Left forelimb (tissue), 1 donor: Measurements from ENCODE around the gene TSPAN18.

Experiments used
- DNase-seq: peaks from one replicate; pipeline ENCODE4 v3.0.0-alpha.2; 2018; ENCODE audit warnings: low spot score

Gene TSPAN18

GRCh38 chr11:44777209-44778194 lies 50.7 kb downstream of the TSPAN18 start:
- peak; percentile 48 for DNase-seq

GRCh38 chr11:44778195-44779100 lies 51.7 kb downstream of the TSPAN18 start:
- DNase-seq, result peak; percentile 47

GRCh38 chr11:44779736-44780520 lies 53.2 kb downstream of the TSPAN18 start:
- DNase-seq, result peak; percentile 37

- DNase-seq, result no peak
Observed at GRCh38 chr11:44780940-44781631, 54.3 kb downstream of the TSPAN18 start.

- DNase-seq, result no peak
Observed at GRCh38 chr11:44781655-44782054, 54.9 kb downstream of the TSPAN18 start.

GRCh38 chr11:44782478-44782877 lies 55.7 kb downstream of the TSPAN18 start:
- no peak for DNase-seq

GRCh38 chr11:44784436-44784760 lies 57.6 kb downstream of the TSPAN18 start:
- no peak for DNase-seq

- DNase-seq, result no peak
Observed at GRCh38 chr11:44784851-44785250, 58.1 kb downstream of the TSPAN18 start.

GRCh38 chr11:44785856-44786607 lies 59.3 kb downstream of the TSPAN18 start:
- DNase-seq, result no peak

GRCh38 chr11:44787070-44787469 lies 60.3 kb downstream of the TSPAN18 start:
- DNase-seq, result no peak

GRCh38 chr11:44787981-44788380 lies 61.2 kb downstream of the TSPAN18 start:
- DNase-seq, result no peak

GRCh38 chr11:44788536-44789261 lies 61.9 kb downstream of the TSPAN18 start:
- DNase-seq, result no peak

GRCh38 chr11:44789496-44789895 lies 62.7 kb downstream of the TSPAN18 start:
- no peak for DNase-seq

- no peak for DNase-seq
Observed at GRCh38 chr11:44790211-44790610, 63.4 kb downstream of the TSPAN18 start.

- DNase-seq, result no peak
Observed at GRCh38 chr11:44791316-44791925, 64.7 kb downstream of the TSPAN18 start.

- no peak for DNase-seq
Observed at GRCh38 chr11:44792171-44792570, 65.4 kb downstream of the TSPAN18 start.

- no peak for DNase-seq
Observed at GRCh38 chr11:44793350-44794090, 66.8 kb downstream of the TSPAN18 start.

- no peak for DNase-seq
Observed at GRCh38 chr11:44795803-44796535, 69.2 kb downstream of the TSPAN18 start.
